ENCODE data around the gene ZCCHC14. TPM values are rescaled to one million over a fixed set of nuclear protein-coding genes. Genes with fewer than 3 reads are reported as not detected.
"Not testable (repeated sequence)": the region's sequence is repeated elsewhere in the genome, so short reads cannot be mapped to it uniquely, and the experiment has no call there.

Gene ZCCHC14
- total and polyA plus RNA-seq, 10 of the 15 experiments (the other 5 are each of a cell fraction or from before 2014, with no cell fraction given), result 0.02 to 0.26 (median 0.05) TPM; not detected in 3

DNA sequence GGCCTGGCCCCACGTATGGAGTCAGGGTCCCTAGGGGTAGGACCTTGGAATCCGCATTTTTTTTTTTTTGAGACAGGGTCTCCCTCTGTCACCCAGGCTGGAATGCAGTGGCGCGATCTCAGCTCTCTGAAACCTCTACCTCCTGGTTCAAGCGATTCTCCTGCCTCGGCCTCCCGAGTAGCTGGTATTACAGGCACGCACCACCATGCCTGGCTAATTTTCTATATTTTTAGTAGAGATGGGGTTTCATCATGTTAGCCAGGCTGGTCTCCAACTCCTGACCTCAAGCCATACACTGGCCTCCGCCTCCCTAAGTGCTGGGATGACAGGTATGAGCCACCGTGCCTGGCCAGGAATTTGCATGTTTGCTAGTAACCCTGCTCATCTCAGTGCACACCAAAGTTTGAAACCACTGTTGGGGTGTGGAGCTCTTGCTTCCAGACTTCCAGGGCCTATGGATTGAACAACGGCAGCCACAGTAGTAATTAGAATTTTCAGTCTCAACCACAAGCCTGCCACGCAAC lies 5.0 kb upstream of the ZCCHC14 start:
- in situ Hi-C loops (cut with MboI); RAD21 ChIA-PET (ENCODE audit: unreplicated experiment); SMC1A ChIA-PET (ENCODE audit: uncharacterized antibody, unreplicated experiment); H2AFZ ChIP-seq (ENCODE audit: control insufficient read depth, low read depth, low read length); ATAC-seq; H3K27ac ChIP-seq (ENCODE audit: control insufficient read depth, insufficient read depth); DNase-seq (ENCODE audit: low read depth, low spot score); POLR2A ChIA-PET; H4K20me1 ChIP-seq (ENCODE audit: control insufficient read depth, insufficient read depth); H3K79me2 ChIP-seq (ENCODE audit: control insufficient read depth, insufficient read depth, low read length); H3K4me2 ChIP-seq (ENCODE audit: control insufficient read depth, insufficient read depth); H3K4me3 ChIP-seq; intact Hi-C loops (cut with micrococcal nuclease; ENCODE audit: unreplicated experiment); H3K27me3 ChIP-seq (replicated peaks in 1 of 2; ENCODE audit: control insufficient read depth in 2 of 2, insufficient read depth in 2 of 2, low read length in 1 of 2); BruUV-seq (replicated peaks); H3K36me3 ChIP-seq (ENCODE audit: control insufficient read depth in 2 of 2, insufficient read depth in 2 of 2, low read length in 1 of 2); FAIRE-seq; H3K9me3 ChIP-seq (replicated peaks; ENCODE audit: control insufficient read depth, insufficient read depth, low read length); H3K9ac ChIP-seq (ENCODE audit: control insufficient read depth, insufficient read depth, low read length): not testable (repeated sequence)
- H3K4me1 ChIP-seq (ENCODE audit: control insufficient read depth, insufficient read depth, low read length), result peaks cover 11% of the 10 kb centered on the region
- 46% methylated on average over 12 of the region's 12 CpGs for WGBS (ENCODE audit: insufficient coverage, insufficient replicate concordance, low lambda C conversion rate, missing lambda C conversion rate)
- CTCF ChIA-PET, result interaction anchor here (1.4 kb wide), 1 partner anchor 281 kb away, joined by 3 read pairs; no protein-coding TSS in a partner anchor

DNA sequence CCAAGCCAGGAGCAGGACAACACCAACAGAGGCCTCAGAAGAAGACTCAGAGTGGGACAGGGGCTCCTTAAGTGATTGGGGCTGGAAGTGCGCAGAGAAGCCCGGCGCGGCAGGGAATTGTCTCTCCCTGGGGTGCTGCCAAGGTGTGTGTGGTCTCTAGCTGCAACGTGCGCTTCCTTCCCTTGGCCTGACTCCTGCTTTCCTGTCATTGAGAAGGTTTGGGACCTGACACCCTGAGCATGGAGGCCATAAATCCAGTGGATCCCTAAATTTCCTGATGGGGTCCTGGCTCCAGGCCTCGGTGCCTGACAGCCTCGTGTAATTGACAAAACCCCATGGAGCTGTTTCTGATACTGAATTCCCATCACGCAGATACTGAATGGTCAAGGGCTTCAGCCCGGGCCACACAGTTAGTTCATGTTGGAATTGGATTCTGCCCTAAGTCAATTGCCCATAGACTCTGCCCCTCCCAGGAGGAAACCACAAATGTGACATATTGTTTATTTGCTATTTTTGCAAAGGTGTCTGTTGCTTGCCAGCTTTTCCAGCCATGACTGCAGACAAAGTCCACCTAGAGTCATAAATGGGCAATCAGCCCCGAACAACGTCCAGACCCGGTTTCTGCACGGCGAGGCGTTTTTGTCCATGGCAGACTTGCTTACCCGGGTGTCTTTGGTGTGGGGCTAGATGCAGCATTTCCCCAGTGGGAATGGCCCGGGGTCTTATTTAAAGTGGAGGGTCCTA lies 4.4 kb upstream of the ZCCHC14 start:
- H2AFZ ChIP-seq (ENCODE audit: control insufficient read depth, low read depth, low read length); H4K20me1 ChIP-seq (ENCODE audit: control insufficient read depth, insufficient read depth); DNase-seq (ENCODE audit: low read depth, low spot score); BruUV-seq (replicated peaks); FAIRE-seq; RAD21 ChIA-PET (ENCODE audit: unreplicated experiment); SMC1A ChIA-PET (ENCODE audit: uncharacterized antibody, unreplicated experiment); in situ Hi-C loops (cut with MboI); H3K4me2 ChIP-seq (ENCODE audit: control insufficient read depth, insufficient read depth); POLR2A ChIA-PET; ATAC-seq; H3K9ac ChIP-seq (ENCODE audit: control insufficient read depth, insufficient read depth, low read length); H3K27me3 ChIP-seq (replicated peaks in 1 of 2; ENCODE audit: control insufficient read depth in 2 of 2, insufficient read depth in 2 of 2, low read length in 1 of 2); H3K4me3 ChIP-seq; H3K27ac ChIP-seq (ENCODE audit: control insufficient read depth, insufficient read depth); intact Hi-C loops (cut with micrococcal nuclease; ENCODE audit: unreplicated experiment); H3K79me2 ChIP-seq (ENCODE audit: control insufficient read depth, insufficient read depth, low read length); H3K36me3 ChIP-seq (ENCODE audit: control insufficient read depth in 2 of 2, insufficient read depth in 2 of 2, low read length in 1 of 2); H3K9me3 ChIP-seq (replicated peaks; ENCODE audit: control insufficient read depth, insufficient read depth, low read length); CTCF ChIA-PET: not testable (repeated sequence)
- WGBS (ENCODE audit: insufficient coverage, insufficient replicate concordance, low lambda C conversion rate, missing lambda C conversion rate), result 71% methylated on average over 18 of the region's 18 CpGs
- H3K4me1 ChIP-seq (ENCODE audit: control insufficient read depth, insufficient read depth, low read length), result peaks cover 11% of the 10 kb centered on the region
